Activated B cell treated with CpG ODN at 0.5 μM for 24 hours (primary cell): ENCODE data around the gene DNAAF8. TPM values are rescaled to one million over a fixed set of nuclear protein-coding genes. Genes with fewer than 3 reads are reported as not detected.

Source experiments
- ATAC-seq: fragments of 200-7000 bp; cut with Tn5 transposase; one replicate; pipeline ENCODE4 v1.10.0; 2021; ENCODE audit warnings: low read depth, mild to moderate bottlenecking, moderate library complexity
- CTCF ChIA-PET: fragments of 350-600 bp; sonication (Branson Sonifier 250); formaldehyde crosslinking; loops from one replicate; lab custom pipeline; 2021; ENCODE audit warnings: antibody characterized with exemption; lab: Charles Lee
- POLR2A ChIA-PET: fragments of 350-600 bp; sonication (Branson Sonifier 250); formaldehyde crosslinking; loops from one replicate; lab custom pipeline; 2021; ENCODE audit warnings: antibody characterized with exemption; lab: Charles Lee
- DNase-seq: peaks from one replicate; pipeline ENCODE4 v3.0.0; 2022
- H3K27ac Mint-ChIP-seq: one replicate; pipeline ENCODE4 v1.8.0; 2020; ENCODE audit warnings: mixed read lengths
- H3K27me3 Mint-ChIP-seq: one replicate; pipeline ENCODE4 v1.8.0; 2021; ENCODE audit warnings: mixed read lengths
- H3K36me3 Mint-ChIP-seq: one replicate; pipeline ENCODE4 v1.8.0; 2021; ENCODE audit warnings: low read depth, mixed read lengths
- H3K4me1 Mint-ChIP-seq: one replicate; pipeline ENCODE4 v1.8.0; 2021; ENCODE audit warnings: mixed read lengths
- H3K4me3 Mint-ChIP-seq: one replicate; pipeline ENCODE4 v1.8.0; 2020; ENCODE audit warnings: mild to moderate bottlenecking, mixed read lengths
- H3K9me3 Mint-ChIP-seq: one replicate; pipeline ENCODE4 v1.8.0; 2020; ENCODE audit warnings: mixed read lengths
- intact Hi-C: fragments of 100-400 bp; cut with micrococcal nuclease; formaldehyde crosslinking; loops from one replicate; pipeline ENCODE4 v1.15.1; 2024
- total RNA-seq: library from RNA; stranded (reverse); gene quantifications from 2 replicates; pipeline ENCODE4 v1.2.3, GENCODE V29; 2022
- TF ChIP-seq, protein P1 (sequence below): fragments of 200-600 bp; IDR thresholded peaks from one replicate; pipeline ENCODE4 v1.8.0; 2022; ENCODE audit warnings: antibody characterized with exemption, mild to moderate bottlenecking

The DNAAF8 gene
- total RNA-seq, 1 donor from 2014 or later = 0.31 TPM

DNA sequence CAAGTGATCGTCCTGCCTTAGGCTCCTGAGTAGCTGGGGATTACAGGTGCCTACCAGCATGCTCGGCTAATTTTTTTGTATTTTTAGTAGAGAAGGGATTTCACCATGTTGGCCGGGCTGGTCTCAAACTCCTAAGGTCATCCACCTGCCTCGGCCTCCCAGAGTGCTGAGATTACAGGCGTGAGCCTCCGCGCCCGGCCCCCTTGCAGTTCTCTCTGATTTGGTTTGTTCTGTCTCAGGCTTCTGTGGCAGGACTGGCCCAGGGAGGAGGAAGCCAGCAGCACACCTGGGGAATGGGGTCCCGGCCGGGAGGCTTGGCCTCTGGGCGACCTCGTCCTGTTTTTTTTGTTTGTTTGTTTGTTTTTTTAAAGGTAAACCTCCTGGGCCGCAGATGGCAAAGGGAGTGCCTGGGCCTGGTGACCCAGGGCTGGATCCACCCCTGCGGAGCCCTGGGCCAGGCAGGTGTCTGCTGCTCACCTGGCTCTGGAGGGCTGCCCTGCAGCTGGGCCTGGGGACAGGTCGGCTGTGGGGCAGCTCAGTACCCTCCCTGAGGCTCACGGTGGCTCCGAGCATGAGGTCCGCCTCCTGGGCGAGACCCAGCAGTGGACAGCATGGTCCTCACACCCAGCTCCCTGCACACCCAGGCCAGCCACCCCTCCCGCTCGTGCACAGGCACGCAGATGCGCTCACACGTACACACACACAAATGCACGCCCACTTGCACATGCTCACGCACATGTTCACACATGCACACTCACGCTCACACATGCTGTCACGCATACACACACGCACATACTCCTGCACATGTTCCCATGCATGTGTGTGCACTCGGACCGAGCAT is 44.3 kb upstream of the DNAAF8 start:
- TF ChIP-seq, protein P1, sequence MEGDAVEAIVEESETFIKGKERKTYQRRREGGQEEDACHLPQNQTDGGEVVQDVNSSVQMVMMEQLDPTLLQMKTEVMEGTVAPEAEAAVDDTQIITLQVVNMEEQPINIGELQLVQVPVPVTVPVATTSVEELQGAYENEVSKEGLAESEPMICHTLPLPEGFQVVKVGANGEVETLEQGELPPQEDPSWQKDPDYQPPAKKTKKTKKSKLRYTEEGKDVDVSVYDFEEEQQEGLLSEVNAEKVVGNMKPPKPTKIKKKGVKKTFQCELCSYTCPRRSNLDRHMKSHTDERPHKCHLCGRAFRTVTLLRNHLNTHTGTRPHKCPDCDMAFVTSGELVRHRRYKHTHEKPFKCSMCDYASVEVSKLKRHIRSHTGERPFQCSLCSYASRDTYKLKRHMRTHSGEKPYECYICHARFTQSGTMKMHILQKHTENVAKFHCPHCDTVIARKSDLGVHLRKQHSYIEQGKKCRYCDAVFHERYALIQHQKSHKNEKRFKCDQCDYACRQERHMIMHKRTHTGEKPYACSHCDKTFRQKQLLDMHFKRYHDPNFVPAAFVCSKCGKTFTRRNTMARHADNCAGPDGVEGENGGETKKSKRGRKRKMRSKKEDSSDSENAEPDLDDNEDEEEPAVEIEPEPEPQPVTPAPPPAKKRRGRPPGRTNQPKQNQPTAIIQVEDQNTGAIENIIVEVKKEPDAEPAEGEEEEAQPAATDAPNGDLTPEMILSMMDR = no peak
- Mint-ChIP-seq H3K36me3 (peaks cover 25% of the 10 kb centered on the region), H3K4me3 (no peak overlapping the region), H3K27ac (no peak overlapping the region), H3K9me3 (no peaks in the 10 kb centered on the region), H3K27me3 (no peaks in the 10 kb centered on the region), H3K4me1 (peaks cover 9% of the 10 kb centered on the region)
- no peak for ATAC-seq
- CTCF ChIA-PET = no interaction called here
- no peak for DNase-seq
- intact Hi-C loops = loop anchor here (5.0 kb wide), 1 partner anchor 273 kb away; the partner anchor contains the start of gene CORO7
- POLR2A ChIA-PET = no interaction called here

DNA sequence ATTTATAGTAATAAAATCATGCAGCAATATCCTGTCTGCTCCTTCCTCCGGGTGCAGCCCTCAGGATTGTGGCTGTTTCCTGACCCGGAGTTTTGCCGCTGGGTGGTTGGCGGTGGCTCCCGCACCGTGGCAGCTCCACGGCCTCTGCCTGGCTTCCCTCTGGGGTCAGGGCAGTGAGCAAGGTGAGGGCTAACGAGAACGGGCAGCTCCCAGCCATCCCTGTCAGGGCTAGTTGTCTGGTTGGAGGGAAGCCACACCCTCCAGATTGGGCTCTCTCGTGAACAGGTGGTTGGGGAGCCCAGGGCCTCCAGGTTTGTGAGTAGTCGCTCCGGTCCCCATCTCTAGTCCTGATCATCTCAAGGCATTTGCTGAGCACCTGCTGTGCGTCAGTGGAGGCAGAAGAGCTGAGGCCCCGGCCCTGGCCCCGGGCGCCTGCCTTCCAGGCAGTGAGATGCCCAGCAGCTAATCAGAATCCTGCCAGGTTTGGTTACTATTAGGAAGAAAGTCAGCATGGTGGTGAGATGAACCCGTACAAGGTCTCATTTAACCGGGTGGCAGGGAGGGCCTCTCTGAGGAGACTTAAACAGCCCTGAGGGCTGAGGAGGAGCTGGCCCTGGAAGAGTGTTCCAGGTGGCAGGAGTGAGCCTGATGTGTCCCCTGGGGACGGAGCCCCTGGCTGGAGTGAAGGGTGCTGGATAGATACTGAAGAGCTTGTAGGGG is 43.2 kb upstream of the DNAAF8 start:
- Mint-ChIP-seq H3K27me3 (no peaks in the 10 kb centered on the region), H3K4me3 (peak overlapping the region; percentile 52), H3K9me3 (no peaks in the 10 kb centered on the region), H3K4me1 (peaks cover 9% of the 10 kb centered on the region), H3K36me3 (peaks cover 28% of the 10 kb centered on the region), H3K27ac (no peak overlapping the region)
- ATAC-seq (no peak), DNase-seq (no peak)
- TF ChIP-seq, protein P1 = no peak
- CTCF ChIA-PET = interaction anchor here (1.7 kb wide), 1 partner anchor 67 kb away, joined by 4 read pairs; the partner anchor contains the start of gene MGRN1
- POLR2A ChIA-PET = no interaction called here
- intact Hi-C loops = loop anchor here (5.0 kb wide), 1 partner anchor 274 kb away; the partner anchor contains the start of gene CORO7

DNA sequence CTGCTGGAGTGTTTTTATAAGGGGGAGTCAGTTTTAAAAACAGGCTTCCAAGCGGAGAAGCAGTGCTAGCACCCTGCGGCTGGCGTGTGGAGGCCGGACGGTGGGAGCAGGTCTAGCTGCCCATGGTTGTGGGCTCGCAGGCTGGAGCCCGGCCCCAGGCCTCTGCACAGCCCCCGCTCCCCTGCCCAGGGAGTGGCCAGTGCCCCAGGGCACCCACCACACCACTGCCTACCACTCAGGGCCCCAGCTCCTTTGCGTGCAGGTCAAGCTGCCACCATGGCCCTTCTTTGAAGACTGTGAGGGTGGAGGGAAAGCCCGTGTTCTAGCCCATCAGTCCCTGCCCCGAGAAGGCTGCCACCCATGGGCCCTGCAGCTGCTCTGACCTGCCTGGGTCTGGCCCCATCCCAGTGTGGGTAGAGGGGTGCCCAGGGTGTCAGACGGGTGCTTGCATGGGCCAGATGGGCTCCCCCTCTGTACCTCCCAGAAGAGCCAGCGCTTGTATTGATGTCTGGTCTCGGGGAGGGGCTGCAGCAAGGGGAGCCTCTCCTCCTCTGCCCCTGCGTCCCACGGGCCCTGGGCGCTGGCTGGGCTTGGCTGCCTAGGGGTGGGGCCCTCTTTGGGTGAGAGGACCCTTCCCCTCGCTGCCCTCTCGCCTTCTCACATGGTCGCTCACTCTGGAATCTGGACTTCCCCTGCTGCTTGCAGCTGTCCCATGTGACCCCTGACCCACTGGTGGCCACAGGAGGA is 42.5 kb upstream of the DNAAF8 start:
- Mint-ChIP-seq H3K27me3 (no peaks in the 10 kb centered on the region), H3K4me3 (peak overlapping the region; percentile 52), H3K4me1 (peaks cover 9% of the 10 kb centered on the region), H3K36me3 (peaks cover 26% of the 10 kb centered on the region), H3K9me3 (no peaks in the 10 kb centered on the region), H3K27ac (no peak overlapping the region)
- ATAC-seq (no peak), DNase-seq (no peak)
- TF ChIP-seq, protein P1 = no peak
- POLR2A ChIA-PET = interaction anchor here (0.6 to 2.2 kb wide), 3 partner anchors 43 to 111 kb away, joined by 3 to 27 read pairs (median 5); partner anchors contain the start of genes ANKS3 and DNAAF8
- CTCF ChIA-PET = interaction anchor here (1.7 kb wide), 1 partner anchor 68 kb away, joined by 4 read pairs; the partner anchor contains the start of gene MGRN1
- intact Hi-C loops = loop anchor here (2.0 to 5.0 kb wide), 2 partner anchors 41 to 275 kb away; partner anchors contain the start of gene CORO7

DNA sequence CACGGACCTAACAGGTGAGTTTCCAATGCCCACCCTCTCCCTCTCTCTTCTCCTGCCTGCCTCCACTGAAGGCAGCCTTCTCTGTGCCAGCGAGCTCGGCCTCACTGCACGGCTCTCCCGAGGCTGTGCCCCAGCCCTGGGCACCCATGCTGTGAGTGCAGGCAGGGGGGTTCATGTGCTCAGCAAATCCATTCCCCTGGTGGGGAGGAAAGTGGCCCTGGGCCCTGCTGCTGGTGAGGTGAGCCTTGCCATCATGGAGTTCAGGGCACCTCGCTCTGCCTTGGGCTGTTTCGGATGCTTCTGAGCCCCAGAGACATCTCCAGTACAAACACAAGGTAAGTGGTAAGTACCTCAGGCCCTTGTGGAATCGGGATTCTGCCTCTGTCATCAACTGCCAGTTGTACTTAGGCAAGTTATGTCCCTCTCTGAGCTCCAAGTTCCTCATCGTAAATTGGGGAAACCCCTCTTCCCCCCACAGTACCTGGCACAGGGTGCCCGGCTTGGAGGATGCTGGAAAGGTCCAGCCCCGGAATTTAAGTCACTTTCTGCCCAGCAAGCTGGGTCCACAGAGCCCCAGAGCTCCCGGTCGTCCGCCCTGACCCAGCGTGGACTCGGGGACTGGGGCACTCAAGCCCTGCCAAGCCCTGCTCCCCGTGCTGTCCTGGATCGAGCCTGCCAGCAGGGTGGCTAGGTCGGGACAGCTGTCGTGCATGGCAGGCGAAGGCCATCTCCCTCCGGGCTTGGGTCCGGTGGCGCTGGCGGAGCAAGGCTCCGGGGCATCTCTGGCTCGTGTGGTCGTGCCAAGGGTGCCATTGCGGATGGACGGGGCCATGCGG is 41.7 kb upstream of the DNAAF8 start:
- Mint-ChIP-seq H3K36me3 (peaks cover 25% of the 10 kb centered on the region), H3K4me3 (peak overlapping the region; percentile 85), H3K9me3 (no peaks in the 10 kb centered on the region), H3K27me3 (no peaks in the 10 kb centered on the region), H3K27ac (peak overlapping the region; percentile 69), H3K4me1 (peaks cover 9% of the 10 kb centered on the region)
- POLR2A ChIA-PET = interaction anchor here (0.6 to 2.2 kb wide), 7 partner anchors 42 to 110 kb away, joined by 3 to 27 read pairs (median 5); partner anchors contain the start of genes ANKS3, DNAAF8 and ROGDI
- ATAC-seq = peak; percentile 2
- intact Hi-C loops = loop anchor here (1.0 to 5.0 kb wide), 9 partner anchors 42 to 421 kb away; partner anchors contain the start of genes ANKS3, CORO7, DNAAF8 and EEF2KMT
- DNase-seq = no peak
- TF ChIP-seq, protein P1 = no peak
- CTCF ChIA-PET = interaction anchor here (1.0 to 1.7 kb wide), 3 partner anchors 69 to 107 kb away, joined by 3 to 4 read pairs (median 3); partner anchors contain the start of gene MGRN1
